PC-3 (cell line): Measurements from ENCODE around the gene NAA60. TPM values are rescaled to one million over a fixed set of nuclear protein-coding genes. Genes with fewer than 3 reads are reported as not detected.

Source experiments
- ATAC-seq: fragments of 200-7000 bp; cut with Tn5 transposase; 2 replicates; pipeline ENCODE4 v1.9.1; 2020; ENCODE audit warnings: mild to moderate bottlenecking, moderate library complexity
- BruUV-seq: library from RNA; stranded (reverse); fragments of 400-500 nt; replicated peaks from 2 replicates; lab custom pipeline; 2021; lab: Mats Ljungman, UMichigan
- CTCF ChIA-PET: fragments of 300-600 bp; sonication (Branson Sonifier 250); formaldehyde crosslinking; loops from one replicate; lab custom pipeline; 2022; ENCODE audit warnings: antibody characterized with exemption; lab: Charles Lee
- POLR2A ChIA-PET: fragments of 300-600 bp; sonication (Branson Sonifier 250); formaldehyde crosslinking; loops from one replicate; lab custom pipeline; 2022; ENCODE audit warnings: antibody characterized with exemption; ENCODE audit not compliant: unreplicated experiment; lab: Charles Lee
- DNase-seq: peaks from one replicate; pipeline ENCODE4 v3.0.0-alpha.2; 2015
- H2AFZ ChIP-seq: fragments of 300-600 bp; sonication (generic); 2 replicates; pipeline ENCODE4 v1.6.0; 2016; ENCODE audit warnings: antibody characterized with exemption, low read length
- H3F3A ChIP-seq: fragments of 300-600 bp; sonication (generic); one replicate; pipeline ENCODE4 v1.6.0; 2017; ENCODE audit warnings: antibody characterized with exemption, low read length, control low read depth, mild to moderate bottlenecking; ENCODE audit not compliant: unreplicated experiment
- H3K27ac ChIP-seq: fragments of 300-600 bp; sonication (generic); 2 replicates; pipeline ENCODE4 v1.5.1; 2016; ENCODE audit warnings: mild to moderate bottlenecking, low read length
- H3K27me3 ChIP-seq: fragments of 300-600 bp; sonication (generic); 2 replicates; pipeline ENCODE4 v1.6.1; 2016; ENCODE audit warnings: low read length, mixed read lengths
- H3K36me3 ChIP-seq: fragments of 300-600 bp; sonication (generic); 2 replicates; pipeline ENCODE4 v1.6.1; 2016; ENCODE audit warnings: low read depth, mixed run types, low read length, mixed read lengths
- H3K4me1 ChIP-seq: fragments of 300-600 bp; sonication (generic); 2 replicates; pipeline ENCODE4 v1.5.1; 2016; ENCODE audit warnings: low read length; ENCODE audit not compliant: insufficient read depth
- H3K4me2 ChIP-seq: fragments of 300-600 bp; sonication (generic); 2 replicates; pipeline ENCODE4 v1.6.0; 2016; ENCODE audit warnings: low read length
- H3K4me3 ChIP-seq: fragments of 300-600 bp; sonication (generic); 2 replicates; pipeline ENCODE4 v1.5.1; 2016; ENCODE audit warnings: mild to moderate bottlenecking, low read length, mixed read lengths
- H3K79me2 ChIP-seq: fragments of 300-600 bp; sonication (generic); 2 replicates; pipeline ENCODE4 v1.6.1; 2017; ENCODE audit warnings: low read length, mixed read lengths
- H3K9ac ChIP-seq: fragments of 300-600 bp; sonication (generic); 2 replicates; pipeline ENCODE4 v1.6.0; 2016; ENCODE audit warnings: mild to moderate bottlenecking, low read length
- H3K9me2 ChIP-seq: fragments of 300-600 bp; sonication (generic); replicated peaks from 2 replicates; pipeline ENCODE4 v1.6.1; 2016; ENCODE audit warnings: mixed run types, low read length, mixed read lengths
- H3K9me3 ChIP-seq: fragments of 300-600 bp; sonication (generic); 2 replicates; pipeline ENCODE4 v1.6.1; 2016; ENCODE audit warnings: low read length, mixed read lengths
- H4K20me1 ChIP-seq: fragments of 300-600 bp; sonication (generic); 2 replicates; pipeline ENCODE4 v1.6.1; 2016; ENCODE audit warnings: low read length, mixed read lengths
- CTCF ChIP-seq: fragments of 300-600 bp; sonication (generic); conservative IDR thresholded peaks from 2 replicates; pipeline ENCODE4 v1.5.1; 2017; ENCODE audit warnings: antibody characterized with exemption, low read depth, mild to moderate bottlenecking, low read length
- EZH2 ChIP-seq: fragments of 300-600 bp; sonication (generic); IDR thresholded peaks from one replicate; pipeline ENCODE4 v1.6.1; 2017; ENCODE audit warnings: antibody characterized with exemption, mild to moderate bottlenecking, low read length; ENCODE audit not compliant: unreplicated experiment
- EZH2phosphoT487 ChIP-seq: fragments of 300-600 bp; sonication (generic); IDR thresholded peaks from 2 replicates; pipeline ENCODE4 v1.6.1; 2018; ENCODE audit warnings: mild to moderate bottlenecking, antibody characterized with exemption, low read length, borderline replicate concordance
- intact Hi-C: fragments of 100-400 bp; cut with micrococcal nuclease; formaldehyde crosslinking; loops from 2 replicates; pipeline ENCODE4 v1.9.0; 2023
- total RNA-seq: library from RNA; depleted of rRNA; stranded (reverse); fragments of >200 nt; gene quantifications from 2 replicates; pipeline ENCODE4 v1.2.3, GENCODE V29; 2014

The NAA60 gene
- total RNA-seq, 1 experiment from 2014 or later: 7.6 TPM

- no peaks in the 10 kb centered on the region for H4K20me1 ChIP-seq
- H3K4me3 ChIP-seq: no peak within 1 kb of the TSS
- H2AFZ ChIP-seq: no peak within 1 kb of the TSS
- TF ChIP-seq EZH2phosphoT487: no peak
- no peak for TF ChIP-seq CTCF
- no peak for TF ChIP-seq EZH2
- no peaks in the 10 kb centered on the region for H3K9me3 ChIP-seq
- H3K9ac ChIP-seq: no peak within 1 kb of the TSS
- no peaks in the 10 kb centered on the region for H3K79me2 ChIP-seq
- no peaks in the 10 kb centered on the region for H3K9me2 ChIP-seq
- no peaks in the 10 kb centered on the region for H3F3A ChIP-seq
- no peak for ATAC-seq
- H3K27me3 ChIP-seq: no peaks in the 10 kb centered on the region
- no peak within 1 kb of the TSS for H3K4me2 ChIP-seq
- H3K36me3 ChIP-seq: no peaks in the 10 kb centered on the region
- H3K4me1 ChIP-seq: no peaks in the 10 kb centered on the region
- ChIA-PET POLR2A (no interaction called here), CTCF (no interaction called here)
- H3K27ac ChIP-seq: no peak within 1 kb of the TSS
- intact Hi-C loops: no loop called here
- DNase-seq: no peak
- BruUV-seq: no TSS peak
Measured at GRCh38 chr16:3495176-3495575, 51.7 kb downstream of the NAA60 start, which contains the start of gene C16orf90. C16orf90 (minus strand) TSS chr16:3495489; CDS start chr16:3495421, 68 bp downstream.

GRCh38 chr16:3496386-3496785 is 52.9 kb downstream of the NAA60 start:
- Histone ChIP-seq H3K4me2 (no peak overlapping the region), H3K27me3 (no peaks in the 10 kb centered on the region), H4K20me1 (no peaks in the 10 kb centered on the region), H3F3A (no peaks in the 10 kb centered on the region), H3K27ac (no peak overlapping the region), H3K36me3 (no peaks in the 10 kb centered on the region), H3K9ac (no peak overlapping the region), H3K79me2 (no peaks in the 10 kb centered on the region), H2AFZ (no peak overlapping the region), H3K4me1 (no peaks in the 10 kb centered on the region), H3K4me3 (no peak overlapping the region), H3K9me3 (no peaks in the 10 kb centered on the region), H3K9me2 (no peaks in the 10 kb centered on the region)
- DNase-seq (no peak), ATAC-seq (no peak)
- intact Hi-C loops: no loop called here
- CTCF ChIA-PET: no interaction called here
- POLR2A ChIA-PET: no interaction called here
- BruUV-seq: no TSS peak
- TF ChIP-seq EZH2 (no peak), EZH2phosphoT487 (no peak), CTCF (no peak)

GRCh38 chr16:3497771-3498170 is 54.3 kb downstream of the NAA60 start:
- no peaks in the 10 kb centered on the region for H3F3A ChIP-seq
- CTCF ChIA-PET: no interaction called here
- H3K27me3 ChIP-seq: no peaks in the 10 kb centered on the region
- H3K9ac ChIP-seq: no peak overlapping the region
- H4K20me1 ChIP-seq: no peaks in the 10 kb centered on the region
- POLR2A ChIA-PET: no interaction called here
- no peak overlapping the region for H3K4me3 ChIP-seq
- peaks cover 4% of the 10 kb centered on the region; the same call in 1 of the 2 replicates for H3K4me1 ChIP-seq
- no TSS peak for BruUV-seq
- peaks cover 6% of the 10 kb centered on the region for H3K79me2 ChIP-seq
- H3K9me3 ChIP-seq: no peaks in the 10 kb centered on the region
- no peak overlapping the region for H2AFZ ChIP-seq
- no peak overlapping the region for H3K27ac ChIP-seq
- DNase-seq (no peak), ATAC-seq (no peak)
- no peaks in the 10 kb centered on the region for H3K36me3 ChIP-seq
- intact Hi-C loops: no loop called here
- TF ChIP-seq CTCF (no peak), EZH2 (no peak), EZH2phosphoT487 (no peak)
- no peaks in the 10 kb centered on the region for H3K9me2 ChIP-seq
- H3K4me2 ChIP-seq: no peak overlapping the region
